ENCODE measurements around the gene TMEM80.

- TF ChIP-seq CTCF (IDR thresholded peaks at IDR 0.05), result no peak
- TF ChIP-seq SIN3A (IDR thresholded peaks at IDR 0.05; ENCODE audit: borderline replicate concordance, insufficient read depth, low read depth, low read length), result no peak
- TF ChIP-seq POLR2AphosphoS5 (IDR thresholded peaks at IDR 0.05; ENCODE audit: low read depth, low read length), result no peak
- TF ChIP-seq, protein P1, sequence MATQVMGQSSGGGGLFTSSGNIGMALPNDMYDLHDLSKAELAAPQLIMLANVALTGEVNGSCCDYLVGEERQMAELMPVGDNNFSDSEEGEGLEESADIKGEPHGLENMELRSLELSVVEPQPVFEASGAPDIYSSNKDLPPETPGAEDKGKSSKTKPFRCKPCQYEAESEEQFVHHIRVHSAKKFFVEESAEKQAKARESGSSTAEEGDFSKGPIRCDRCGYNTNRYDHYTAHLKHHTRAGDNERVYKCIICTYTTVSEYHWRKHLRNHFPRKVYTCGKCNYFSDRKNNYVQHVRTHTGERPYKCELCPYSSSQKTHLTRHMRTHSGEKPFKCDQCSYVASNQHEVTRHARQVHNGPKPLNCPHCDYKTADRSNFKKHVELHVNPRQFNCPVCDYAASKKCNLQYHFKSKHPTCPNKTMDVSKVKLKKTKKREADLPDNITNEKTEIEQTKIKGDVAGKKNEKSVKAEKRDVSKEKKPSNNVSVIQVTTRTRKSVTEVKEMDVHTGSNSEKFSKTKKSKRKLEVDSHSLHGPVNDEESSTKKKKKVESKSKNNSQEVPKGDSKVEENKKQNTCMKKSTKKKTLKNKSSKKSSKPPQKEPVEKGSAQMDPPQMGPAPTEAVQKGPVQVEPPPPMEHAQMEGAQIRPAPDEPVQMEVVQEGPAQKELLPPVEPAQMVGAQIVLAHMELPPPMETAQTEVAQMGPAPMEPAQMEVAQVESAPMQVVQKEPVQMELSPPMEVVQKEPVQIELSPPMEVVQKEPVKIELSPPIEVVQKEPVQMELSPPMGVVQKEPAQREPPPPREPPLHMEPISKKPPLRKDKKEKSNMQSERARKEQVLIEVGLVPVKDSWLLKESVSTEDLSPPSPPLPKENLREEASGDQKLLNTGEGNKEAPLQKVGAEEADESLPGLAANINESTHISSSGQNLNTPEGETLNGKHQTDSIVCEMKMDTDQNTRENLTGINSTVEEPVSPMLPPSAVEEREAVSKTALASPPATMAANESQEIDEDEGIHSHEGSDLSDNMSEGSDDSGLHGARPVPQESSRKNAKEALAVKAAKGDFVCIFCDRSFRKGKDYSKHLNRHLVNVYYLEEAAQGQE (IDR thresholded peaks at IDR 0.05; ENCODE audit: insufficient read depth in 1 of 2, low read depth in 2 of 2, low read length in 1 of 2), result no peak
- TF ChIP-seq TCF7L2 (IDR thresholded peaks at IDR 0.05; ENCODE audit: low read depth, low read length), result no peak
Measured at GRCh38 chr11:655036-655726, 40.4 kb upstream of the TMEM80 start.
